Endothelial cell of umbilical vein (primary cell): ENCODE measurements around the gene IGSF5. TPM values are rescaled to one million over a fixed set of nuclear protein-coding genes. Genes with fewer than 3 reads are reported as not detected.
A peak's percentile ranks its signal among the peaks of the same experiment; 100 is the strongest.
"Not testable (repeated sequence)": the region's sequence is repeated elsewhere in the genome, so short reads cannot be mapped to it uniquely, and the experiment has no call there.

Experiments
- Bru-seq: library from RNA; stranded (reverse); fragments of 400-500 nt; gene quantifications from one replicate; lab custom pipeline; 2021; lab: Mats Ljungman, UMichigan
- BruChase-seq, 2 experiments: library from RNA; stranded (reverse); fragments of 400-500 nt; gene quantifications; one replicate each; lab custom pipeline; 2021; lab: Mats Ljungman, UMichigan
- BruUV-seq: library from RNA; stranded (reverse); fragments of 400-500 nt; replicated peaks from 2 replicates; lab custom pipeline; 2021; lab: Mats Ljungman, UMichigan
- CTCF ChIA-PET: fragments of 300-600, 350-600 bp; sonication (Branson Sonifier 250); formaldehyde crosslinking; loops from one replicate; lab custom pipeline; 2021; ENCODE audit warnings: antibody characterized with exemption, inconsistent platforms; lab: Charles Lee
- POLR2A ChIA-PET: fragments of 300-600, 350-600 bp; sonication (Branson Sonifier 250); formaldehyde crosslinking; loops from one replicate; lab custom pipeline; 2021; ENCODE audit warnings: antibody characterized with exemption, inconsistent platforms; lab: Charles Lee
- DNase-seq: peaks from one replicate; pipeline ENCODE4 v3.0.0-alpha.2; 2011; ENCODE audit warnings: low read depth, low spot score
- FAIRE-seq: peaks from 2 replicates; lab custom pipeline; 2011; peaks lifted over from hg19 to GRCh38; lab: Jason Lieb, UNC
- H2AFZ ChIP-seq: 2 replicates; pipeline ENCODE4 v1.6.0; 2012; ENCODE audit warnings: low read depth, low read length, control low read depth, inconsistent platforms
- H3K27ac ChIP-seq: 2 replicates; pipeline ENCODE4 v1.5.1; 2011; ENCODE audit warnings: low read depth, mild to moderate bottlenecking, control low read depth, low read length, moderate library complexity; ENCODE audit not compliant: insufficient read depth
- H3K27me3 ChIP-seq, 2 experiments: 2 replicates each; pipeline versions ENCODE4 v1.6.0 to v1.6.1; 2011; ENCODE audit warnings: low read length in 2 of 2, mixed read lengths in 1 of 2; ENCODE audit not compliant: control insufficient read depth in 2 of 2, insufficient read depth in 2 of 2
- H3K36me3 ChIP-seq, 2 experiments: 2 replicates in 1 of 2; 3 replicates in 1 of 2; pipeline ENCODE4 v1.5.1; 2011; ENCODE audit warnings: low read length in 2 of 2, mild to moderate bottlenecking in 1 of 2, moderate library complexity in 1 of 2; ENCODE audit not compliant: control insufficient read depth in 2 of 2, insufficient read depth in 2 of 2; ENCODE audit errors: extremely low read depth in 1 of 2
- H3K4me1 ChIP-seq: 3 replicates; pipeline ENCODE4 v1.5.1; 2011; ENCODE audit warnings: mild to moderate bottlenecking, low read length; ENCODE audit not compliant: control insufficient read depth, insufficient read depth; ENCODE audit errors: extremely low read depth
- H3K4me2 ChIP-seq: 2 replicates; pipeline ENCODE4 v1.6.1; 2011; ENCODE audit warnings: low read length, control low read depth, mixed read lengths; ENCODE audit not compliant: insufficient read depth
- H3K4me3 ChIP-seq, 3 experiments: fragments of 200-600 bp in 1 of 3; sonication (generic), shearing (Covaris generic) in 1 of 3; replicated peaks in 1 of 3; 2 replicates each; pipeline ENCODE4 v1.5.1; 2011 to 2016; ENCODE audit warnings: control low read depth in 3 of 3, low read length in 3 of 3, mild to moderate bottlenecking in 2 of 3, inconsistent platforms in 1 of 3, low read depth in 1 of 3, moderate library complexity in 1 of 3; ENCODE audit not compliant: insufficient read depth in 1 of 3
- H3K79me2 ChIP-seq: 2 replicates; pipeline ENCODE4 v1.6.0; 2012; ENCODE audit warnings: low read length, inconsistent platforms; ENCODE audit not compliant: control insufficient read depth, insufficient read depth
- H3K9ac ChIP-seq: replicated peaks from 2 replicates; pipeline ENCODE3; 2011; ENCODE audit warnings: low read length, control low read depth; ENCODE audit not compliant: insufficient read depth; ENCODE audit errors: extremely low read depth
- H3K9me1 ChIP-seq: replicated peaks from 3 replicates; pipeline ENCODE4 v1.6.0; 2011; ENCODE audit warnings: mild to moderate bottlenecking, low read length; ENCODE audit not compliant: control insufficient read depth, insufficient read depth; ENCODE audit errors: extremely low read depth
- H3K9me3 ChIP-seq: replicated peaks from 2 replicates; pipeline ENCODE4 v1.5.1; 2012; ENCODE audit warnings: low read length, inconsistent platforms; ENCODE audit not compliant: control insufficient read depth, insufficient read depth
- H4K20me1 ChIP-seq: replicated peaks from 2 replicates; pipeline ENCODE3; 2011; ENCODE audit warnings: mild to moderate bottlenecking, low read length; ENCODE audit not compliant: control insufficient read depth, insufficient read depth; ENCODE audit errors: extremely low read depth
- EZH2 ChIP-seq: IDR thresholded peaks from 2 replicates; pipeline ENCODE4 v1.6.1; 2012; ENCODE audit warnings: borderline replicate concordance, low read depth, mild to moderate bottlenecking, moderate library complexity, low read length, inconsistent platforms; ENCODE audit not compliant: severe bottlenecking
- FOS ChIP-seq: IDR thresholded peaks from 2 replicates; pipeline ENCODE4 v1.6.1; 2011; ENCODE audit warnings: mild to moderate bottlenecking, low read length, moderate library complexity, borderline replicate concordance; ENCODE audit not compliant: insufficient read depth
- GATA2 ChIP-seq: IDR thresholded peaks from 2 replicates; pipeline ENCODE4 v1.7.0; 2011; ENCODE audit warnings: low read depth, mild to moderate bottlenecking, moderate library complexity, mixed read lengths, low read length; ENCODE audit not compliant: insufficient read length, insufficient read depth
- JUN ChIP-seq: IDR thresholded peaks from 2 replicates; pipeline ENCODE4 v1.6.1; 2011; ENCODE audit warnings: borderline replicate concordance, low read depth; ENCODE audit not compliant: insufficient read length, insufficient read depth
- MYC ChIP-seq: IDR thresholded peaks from one replicate; pipeline ENCODE4 v1.6.1; 2011; ENCODE audit warnings: mild to moderate bottlenecking, low read depth, low read length
- POLR2A ChIP-seq: IDR thresholded peaks from 2 replicates; pipeline ENCODE4 v1.6.1; 2012; ENCODE audit warnings: low read depth, mild to moderate bottlenecking, control low read depth, low read length
- POLR2AphosphoS5 ChIP-seq: IDR thresholded peaks from 2 replicates; pipeline ENCODE4 v1.6.1; 2012; ENCODE audit warnings: low read depth, mild to moderate bottlenecking, control low read depth, low read length, moderate library complexity; ENCODE audit not compliant: insufficient read depth
- dilution Hi-C: fragments of 300-500 bp; cut with MboI; formaldehyde crosslinking; loops from one replicate; pipeline ENCODE4 v1.15.0; 2019; ENCODE audit warnings: low sequenced_read_pairs; ENCODE audit not compliant: extremely low pct_ligation_motif_present
- intact Hi-C: fragments of 100-400 bp; cut with micrococcal nuclease; formaldehyde crosslinking; loops from one replicate; pipeline ENCODE4 v1.10.0; 2022
- long read RNA-seq: library from polyadenylated mRNA; stranded (forward); transcript quantifications from one replicate; pipeline ENCODE4 v2.0.0, GENCODE V29; 2021
- polyA minus RNA-seq, 3 experiments: library from RNA; depleted of rRNA, polyadenylated mRNA; stranded (reverse); fragments of >200 nt; gene quantifications; 1 replicate in 1 of 3; 2 replicates in 2 of 3; pipeline ENCODE4 v1.2.3, GENCODE V29; 2011
- polyA plus RNA-seq, 4 experiments: library from polyadenylated mRNA; depleted of rRNA in 3 of 4; stranded (reverse) in 3 of 4; unstranded in 1 of 4; fragments of >200 nt; gene quantifications; 2 replicates each; pipeline versions ENCODE4 v1.2.1 to v1.2.3, GENCODE V29; 2011 to 2012; ENCODE audit warnings: missing spikeins in 1 of 4
- total RNA-seq: library from RNA; stranded (reverse); gene quantifications from 2 replicates; pipeline ENCODE4 v1.2.3, GENCODE V29; 2021
- TF ChIP-seq, protein P1 (sequence below): IDR thresholded peaks from 2 replicates; pipeline ENCODE4 v1.6.1; 2011; ENCODE audit not compliant: insufficient read depth, insufficient read length
- TF ChIP-seq, protein P2 (sequence below), 2 donors: IDR thresholded peaks; 1 replicate in 1 of 2; 2 replicates in 1 of 2; pipeline ENCODE4 v1.5.1; 2011; ENCODE audit warnings: low read length in 2 of 2, mild to moderate bottlenecking in 2 of 2, moderate library complexity in 2 of 2, control low read depth in 1 of 2, inconsistent platforms in 1 of 2, low read depth in 1 of 2; ENCODE audit not compliant: insufficient read depth in 1 of 2; ENCODE audit errors: extremely low read depth in 1 of 2

Gene IGSF5
- not detected in 2 replicates for total RNA-seq
- polyA plus RNA-seq = not detected in 2 replicates
- polyA plus RNA-seq (2011; cell fraction: cytosol; rRNA removed) = not detected in 2 replicates
- not detected in 2 replicates for polyA plus RNA-seq (2011; cell fraction: nucleus; rRNA removed)
- not detected in 2 replicates for polyA plus RNA-seq (2012)
- polyA minus RNA-seq = not detected in 2 replicates
- not detected for polyA minus RNA-seq (2011; cell fraction: cytosol; rRNA and poly(A)+ RNA removed)
- polyA minus RNA-seq (2011; cell fraction: nucleus; rRNA and poly(A)+ RNA removed) = not detected in 2 replicates
- percentile 5 among the genes with signal in this experiment for Bru-seq, nascent RNA
- not detected for BruChase-seq, experiment 1, labeled RNA remaining after a 6-hour chase
- not detected for BruChase-seq, experiment 2, labeled RNA remaining after a 2-hour chase
- long read RNA-seq = 0 reads

DNA sequence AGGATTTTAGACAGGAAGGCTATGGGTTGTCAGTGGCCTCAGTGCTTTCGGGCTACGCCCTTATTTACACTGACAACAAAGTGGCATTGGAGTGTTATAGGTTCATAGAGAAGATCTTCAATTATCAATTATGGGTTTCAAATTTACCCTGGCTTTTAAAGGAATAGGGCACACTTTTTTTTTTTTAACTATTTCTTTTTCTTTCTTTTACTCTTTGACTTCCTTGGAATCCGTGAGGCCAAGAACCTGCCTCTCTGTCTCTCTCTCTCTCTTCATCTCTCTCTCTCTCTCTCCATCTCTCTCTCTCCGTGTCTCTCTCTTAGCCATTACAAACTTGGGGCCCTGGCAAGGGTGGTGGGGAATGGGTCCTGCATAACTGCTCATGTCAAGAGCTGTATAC is at the start of gene IGSF5:
TSS of gene IGSF5 (plus strand) at position 301 of the 400 bp plus-strand sequence. CDS start 327 bp downstream, outside the sequence.
- CTCF ChIA-PET, H3K79me2 ChIP-seq, H4K20me1 ChIP-seq, H3K9ac ChIP-seq, H3K9me3 ChIP-seq, DNase-seq, H3K36me3 ChIP-seq, BruUV-seq, H2AFZ ChIP-seq, FAIRE-seq, H3K4me3 ChIP-seq, intact Hi-C loops, H3K9me1 ChIP-seq, H3K27me3 ChIP-seq, dilution Hi-C loops, H3K27ac ChIP-seq, H3K4me2 ChIP-seq, POLR2A ChIA-PET, H3K4me1 ChIP-seq: not testable (repeated sequence)

DNA sequence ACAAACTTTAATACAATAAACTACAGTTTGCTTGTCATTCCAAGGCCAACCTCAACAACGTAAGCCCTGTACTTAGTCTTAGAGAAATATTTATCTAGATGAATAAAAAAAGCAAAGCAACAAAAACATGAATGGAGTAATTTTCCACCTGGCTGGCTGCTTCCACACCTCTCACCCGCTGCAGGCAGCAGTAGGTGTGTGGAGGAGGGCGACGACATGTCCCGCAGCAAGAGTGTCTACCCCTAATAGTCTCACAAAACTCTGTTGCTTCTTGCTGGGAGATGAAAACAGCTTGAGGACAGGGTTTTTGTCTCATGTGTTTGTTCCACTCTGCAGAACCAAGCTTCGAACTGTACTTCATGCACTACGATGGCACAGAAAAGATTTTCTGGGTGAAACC is 48.8 kb upstream of the IGSF5 start:
- dilution Hi-C loops (no loop called here), intact Hi-C loops (no loop called here)
- H3K27ac ChIP-seq = no peak overlapping the region
- no peak overlapping the region for H3K4me3 ChIP-seq
- H3K27me3 ChIP-seq = no peaks in the 10 kb centered on the region
- no peaks in the 10 kb centered on the region for H3K4me1 ChIP-seq
- no peak overlapping the region for H3K9ac ChIP-seq
- H3K79me2 ChIP-seq = no peaks in the 10 kb centered on the region
- no peaks in the 10 kb centered on the region for H3K36me3 ChIP-seq
- H3K9me1 ChIP-seq = no peaks in the 10 kb centered on the region
- TF ChIP-seq JUN (no peak), FOS (no peak), GATA2 (no peak), EZH2 (no peak), MYC (no peak), POLR2A (no peak), POLR2AphosphoS5 (no peak)
- TF ChIP-seq, protein P1, sequence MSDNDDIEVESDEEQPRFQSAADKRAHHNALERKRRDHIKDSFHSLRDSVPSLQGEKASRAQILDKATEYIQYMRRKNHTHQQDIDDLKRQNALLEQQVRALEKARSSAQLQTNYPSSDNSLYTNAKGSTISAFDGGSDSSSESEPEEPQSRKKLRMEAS = no peak
- TF ChIP-seq, protein P2, sequence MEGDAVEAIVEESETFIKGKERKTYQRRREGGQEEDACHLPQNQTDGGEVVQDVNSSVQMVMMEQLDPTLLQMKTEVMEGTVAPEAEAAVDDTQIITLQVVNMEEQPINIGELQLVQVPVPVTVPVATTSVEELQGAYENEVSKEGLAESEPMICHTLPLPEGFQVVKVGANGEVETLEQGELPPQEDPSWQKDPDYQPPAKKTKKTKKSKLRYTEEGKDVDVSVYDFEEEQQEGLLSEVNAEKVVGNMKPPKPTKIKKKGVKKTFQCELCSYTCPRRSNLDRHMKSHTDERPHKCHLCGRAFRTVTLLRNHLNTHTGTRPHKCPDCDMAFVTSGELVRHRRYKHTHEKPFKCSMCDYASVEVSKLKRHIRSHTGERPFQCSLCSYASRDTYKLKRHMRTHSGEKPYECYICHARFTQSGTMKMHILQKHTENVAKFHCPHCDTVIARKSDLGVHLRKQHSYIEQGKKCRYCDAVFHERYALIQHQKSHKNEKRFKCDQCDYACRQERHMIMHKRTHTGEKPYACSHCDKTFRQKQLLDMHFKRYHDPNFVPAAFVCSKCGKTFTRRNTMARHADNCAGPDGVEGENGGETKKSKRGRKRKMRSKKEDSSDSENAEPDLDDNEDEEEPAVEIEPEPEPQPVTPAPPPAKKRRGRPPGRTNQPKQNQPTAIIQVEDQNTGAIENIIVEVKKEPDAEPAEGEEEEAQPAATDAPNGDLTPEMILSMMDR (IDR thresholded peaks at IDR 0.05; ENCODE audit: extremely low read depth in 1 of 2, insufficient read depth in 1 of 2, low read depth in 1 of 2, low read length in 2 of 2) = no peak
- H3K9me3 ChIP-seq = no peaks in the 10 kb centered on the region
- no peak for DNase-seq
- no TSS peak for BruUV-seq
- H4K20me1 ChIP-seq = no peaks in the 10 kb centered on the region
- CTCF ChIA-PET = no interaction called here
- no peak overlapping the region for H3K4me2 ChIP-seq
- no peak overlapping the region for H2AFZ ChIP-seq
- POLR2A ChIA-PET = no interaction called here
- no peak for FAIRE-seq
